GM12891 (cell line): ENCODE results near the gene CSTPP1.

Experiments used
- POLR2A ChIP-seq: IDR thresholded peaks from 2 replicates; pipeline ENCODE4 v1.6.1; 2011; ENCODE audit warnings: low read depth, low read length, control low read depth
- POLR2AphosphoS5 ChIP-seq: IDR thresholded peaks from 2 replicates; pipeline ENCODE4 v1.6.1; 2011; ENCODE audit warnings: low read depth, low read length, control low read depth
- POU2F2 ChIP-seq: IDR thresholded peaks from 2 replicates; pipeline ENCODE4 v1.6.1; 2011; ENCODE audit warnings: low read depth, mild to moderate bottlenecking, control low read depth, low read length, moderate library complexity

DNA sequence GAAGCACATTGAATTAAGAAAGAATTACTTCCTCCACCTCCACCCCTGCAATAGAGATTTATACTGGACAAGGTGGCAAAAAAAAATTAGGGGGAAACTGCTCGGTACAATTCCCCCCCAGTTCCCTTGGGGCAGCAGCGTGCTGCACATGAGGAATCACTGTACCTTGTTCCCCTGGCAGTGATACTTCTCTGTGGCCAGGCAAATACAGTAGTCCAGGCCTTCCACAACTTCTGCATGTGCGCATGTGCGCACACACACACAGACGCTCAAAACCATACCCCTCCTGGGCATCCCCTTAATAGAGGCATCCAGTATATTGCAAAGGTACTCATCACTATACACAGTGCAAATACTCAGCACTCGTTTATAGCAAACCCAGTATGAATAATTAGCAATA, 171.2 kb downstream of the CSTPP1 start:
- TF ChIP-seq POLR2A (no peak), POLR2AphosphoS5 (no peak), POU2F2 (no peak)
